ENCODE results near the gene TENM4. TPM values are rescaled to one million over a fixed set of nuclear protein-coding genes. Genes with fewer than 3 reads are reported as not detected.

Gene TENM4
- total RNA-seq, 2 donors from 2014 or later = 2.6 to 6.8 TPM

GRCh38 chr11:79236541-79236971, 204.3 kb downstream of the TENM4 start:
- intact Hi-C loops (cut with DNase I) = loop anchor here (5.0 kb wide), 1 partner anchor 201 kb away; no protein-coding TSS in a partner anchor
- Histone ChIP-seq H3K36me3 (no peaks in the 10 kb centered on the region), H3K4me3 (no peak overlapping the region), H3K27me3 (replicated peaks; ENCODE audit: insufficient read depth) (no peaks in the 10 kb centered on the region), H3K9me3 (no peaks in the 10 kb centered on the region), H3K4me1 (replicated peaks) (no peaks in the 10 kb centered on the region), H3K27ac (no peak overlapping the region)
- DNase-seq (ENCODE audit: low spot score) = no peak
- 52% methylated on average over 11 of the region's 11 CpGs for WGBS
- TF ChIP-seq POLR2A (IDR thresholded peaks at IDR 0.05) (no peak), POLR2AphosphoS5 (IDR thresholded peaks at IDR 0.05) (no peak), CTCF (IDR thresholded peaks at IDR 0.05) (no peak)

GRCh38 chr11:79235696-79236095, 205.1 kb downstream of the TENM4 start:
- Histone ChIP-seq H3K36me3 (no peaks in the 10 kb centered on the region), H3K27me3 (replicated peaks; ENCODE audit: insufficient read depth) (no peaks in the 10 kb centered on the region), H3K27ac (no peak overlapping the region), H3K4me1 (replicated peaks) (no peaks in the 10 kb centered on the region), H3K4me3 (no peak overlapping the region), H3K9me3 (no peaks in the 10 kb centered on the region)
- no peak for DNase-seq (ENCODE audit: low spot score)
- TF ChIP-seq POLR2AphosphoS5 (IDR thresholded peaks at IDR 0.05) (no peak), POLR2A (IDR thresholded peaks at IDR 0.05) (no peak), CTCF (IDR thresholded peaks at IDR 0.05) (no peak)
- 89% methylated on average over 6 of the region's 6 CpGs for WGBS
- intact Hi-C loops (cut with DNase I) = loop anchor here (5.0 kb wide), 1 partner anchor 202 kb away; no protein-coding TSS in a partner anchor

- no peak overlapping the region for H3K27ac ChIP-seq
- H3K9me3 ChIP-seq = no peaks in the 10 kb centered on the region
- no peaks in the 10 kb centered on the region for H3K36me3 ChIP-seq
- no peaks in the 10 kb centered on the region for H3K4me1 ChIP-seq (replicated peaks)
- no peak overlapping the region for H3K4me3 ChIP-seq
- 68% methylated on average over 5 of the region's 5 CpGs for WGBS
- DNase-seq (ENCODE audit: low spot score) = no peak
- no peaks in the 10 kb centered on the region for H3K27me3 ChIP-seq (replicated peaks; ENCODE audit: insufficient read depth)
- intact Hi-C loops (cut with DNase I) = no loop called here
- no peak for TF ChIP-seq POLR2A (IDR thresholded peaks at IDR 0.05)
Measured at GRCh38 chr11:79232346-79232745, 208.5 kb downstream of the TENM4 start.

- Histone ChIP-seq H3K36me3 (no peaks in the 10 kb centered on the region), H3K4me1 (replicated peaks) (no peaks in the 10 kb centered on the region), H3K9me3 (no peaks in the 10 kb centered on the region), H3K4me3 (no peak overlapping the region), H3K27me3 (replicated peaks; ENCODE audit: insufficient read depth) (no peaks in the 10 kb centered on the region), H3K27ac (no peak overlapping the region)
- no peak for DNase-seq (ENCODE audit: low spot score)
- intact Hi-C loops (cut with DNase I) = no loop called here
- no peak for TF ChIP-seq POLR2AphosphoS5 (IDR thresholded peaks at IDR 0.05)
- TF ChIP-seq POLR2A (IDR thresholded peaks at IDR 0.05) = no peak
- no peak for TF ChIP-seq CTCF (IDR thresholded peaks at IDR 0.05)
- WGBS = 89% methylated on average over 1 of the region's 1 CpG
Measured at GRCh38 chr11:79229047-79229446, 211.8 kb downstream of the TENM4 start.

- Histone ChIP-seq H3K4me1 (replicated peaks) (no peaks in the 10 kb centered on the region), H3K4me3 (no peak overlapping the region), H3K27me3 (replicated peaks; ENCODE audit: insufficient read depth) (no peaks in the 10 kb centered on the region), H3K9me3 (no peaks in the 10 kb centered on the region), H3K27ac (no peak overlapping the region), H3K36me3 (no peaks in the 10 kb centered on the region)
- 77% methylated on average over 13 of the region's 13 CpGs for WGBS
- intact Hi-C loops (cut with DNase I) = no loop called here
- no peak for TF ChIP-seq POLR2A (IDR thresholded peaks at IDR 0.05)
- no peak for TF ChIP-seq POLR2AphosphoS5 (IDR thresholded peaks at IDR 0.05)
- TF ChIP-seq CTCF (IDR thresholded peaks at IDR 0.05) = no peak
- DNase-seq (ENCODE audit: low spot score) = no peak
Measured at GRCh38 chr11:79227767-79228755, 212.8 kb downstream of the TENM4 start.
